Psoas muscle (tissue), 8 donors: ENCODE data around the gene ME3. TPM values are rescaled to one million over a fixed set of nuclear protein-coding genes. Genes with fewer than 3 reads are reported as not detected.
A peak's percentile ranks its signal among the peaks of the same experiment; 100 is the strongest.

Experiments used
- ATAC-seq, 4 donors: fragments of 200-7000 bp; cut with Tn5 transposase; one replicate each; pipeline ENCODE4 v1.9.1; 2020; ENCODE audit warnings: moderate library complexity in 3 of 4, mild to moderate bottlenecking in 2 of 4
- DNase-seq, 2 donors: peaks; one replicate each; pipeline ENCODE4 v3.0.0-alpha.2; 2020
- H3K27ac ChIP-seq: fragments of 200-600 bp; one replicate; pipeline ENCODE4 v1.8.0; 2022
- H3K27me3 ChIP-seq, 3 donors: fragments of 200-600 bp in 1 of 3; one replicate each; pipeline versions ENCODE4 v1.6.1 to v1.8.0; 2013 to 2022; ENCODE audit warnings: low read length in 2 of 3, mild to moderate bottlenecking in 2 of 3, moderate library complexity in 1 of 3; ENCODE audit not compliant: insufficient read depth in 3 of 3
- H3K36me3 ChIP-seq, 2 donors: fragments of 200-600 bp in 1 of 2; one replicate each; pipeline versions ENCODE4 v1.6.1 to v1.8.0; 2013 to 2022; ENCODE audit warnings: low read depth in 1 of 2, mild to moderate bottlenecking in 1 of 2, moderate library complexity in 1 of 2; ENCODE audit not compliant: insufficient read depth in 1 of 2
- H3K4me1 ChIP-seq: fragments of 200-600 bp; one replicate; pipeline ENCODE4 v1.8.0; 2022
- H3K4me3 ChIP-seq: fragments of 200-600 bp; one replicate; pipeline ENCODE4 v1.8.0; 2022; ENCODE audit warnings: mild to moderate bottlenecking
- H3K9me3 ChIP-seq: fragments of 200-600 bp; one replicate; pipeline ENCODE4 v1.8.0; 2022
- WGBS, 3 donors: extraction: QIAGEN DNeasy Blood & Tissue Kit; methylation state at CpG; one replicate each; pipeline versions ENCODE4 v1.1.6 to v1.1.7; 2013; 5-methylcytosine and 5-hydroxymethylcytosine counted together
- intact Hi-C, 2 donors: fragments of 100-400 bp; cut with DNase I; formaldehyde crosslinking; loops; one replicate each; pipeline versions ENCODE4 v1.11.0 to v1.14.2; 2022
- polyA plus RNA-seq, 3 donors: library from polyadenylated mRNA; stranded (reverse); fragments of 200-250 nt; gene quantifications; one replicate each; pipeline ENCODE4 v1.2.3, GENCODE V29; 2013
- total RNA-seq, 4 donors: library from RNA; stranded (reverse); fragmentation: NEBNext Ultra II Directional in 2 of 4; extraction: Animal tissue kit (Norgen Biotek cat#: 25700) in 2 of 4; gene quantifications; one replicate each; pipeline versions ENCODE4 v1.2.1 to v1.2.4, GENCODE V29; 2021 to 2023
- TF ChIP-seq, protein P1 (sequence below): fragments of 200-600 bp; IDR thresholded peaks from one replicate; pipeline ENCODE4 v1.8.0; 2022; ENCODE audit warnings: antibody characterized with exemption
- donor health status: healthy with polysubstance abuse.
- donor health status: DM: no; HTN: no; CAD: no; lungs with moderate emphysema.
- donor health status: Bipolar disorder and iron deficiency.
- donor health status: healthy.
- donor health status: DM: yes; HTN: yes; CAD: no.
- donor health status: DM: no; HTN: no; CAD: no.
- donor health status: DM: no; HTN: no; CAD: no.
- donor health status: DM: yes; HTN: yes; CAD: no.

The ME3 gene
- total and polyA plus RNA-seq, 7 donors, result 5.1 to 19.5 (median 11.2) TPM

DNA sequence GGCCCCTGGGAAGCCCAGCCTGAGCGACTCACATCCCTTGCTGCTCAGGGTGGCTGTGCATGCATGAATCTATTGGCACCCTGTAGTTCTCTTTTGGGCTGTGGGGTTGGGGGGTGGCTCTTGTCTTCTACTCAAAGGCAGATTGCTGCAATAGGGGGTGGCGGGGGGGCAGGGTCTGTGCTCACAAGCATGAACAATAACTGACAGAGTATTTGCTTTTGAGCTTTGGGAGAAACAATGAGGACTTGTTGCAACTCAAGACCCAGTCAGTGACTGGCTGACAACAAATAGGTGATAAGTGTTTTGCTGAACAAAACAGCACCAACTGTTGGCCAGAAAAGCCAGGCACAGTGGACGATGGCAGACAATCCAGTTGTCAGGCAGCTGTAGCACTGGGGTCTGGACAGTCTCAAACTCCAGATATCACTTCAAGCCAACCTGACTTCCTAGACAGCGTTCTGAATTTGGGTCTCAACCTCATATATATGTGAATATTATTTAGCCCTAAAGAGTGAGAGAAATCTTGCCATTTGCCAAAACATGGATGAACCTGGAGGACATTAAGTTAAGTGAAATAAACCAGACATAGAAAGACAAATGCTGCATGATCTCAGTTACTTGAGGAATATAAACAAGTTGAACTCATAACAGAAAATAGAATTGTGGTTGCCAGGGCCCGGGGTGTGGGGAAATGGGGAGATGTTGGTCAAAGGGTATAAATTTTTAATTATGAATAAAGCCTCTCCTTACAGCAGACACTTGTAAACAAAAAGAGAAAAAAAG is 61.7 kb downstream of the ME3 start:
- ATAC-seq (no peak), DNase-seq (no peak)
- TF ChIP-seq, protein P1, sequence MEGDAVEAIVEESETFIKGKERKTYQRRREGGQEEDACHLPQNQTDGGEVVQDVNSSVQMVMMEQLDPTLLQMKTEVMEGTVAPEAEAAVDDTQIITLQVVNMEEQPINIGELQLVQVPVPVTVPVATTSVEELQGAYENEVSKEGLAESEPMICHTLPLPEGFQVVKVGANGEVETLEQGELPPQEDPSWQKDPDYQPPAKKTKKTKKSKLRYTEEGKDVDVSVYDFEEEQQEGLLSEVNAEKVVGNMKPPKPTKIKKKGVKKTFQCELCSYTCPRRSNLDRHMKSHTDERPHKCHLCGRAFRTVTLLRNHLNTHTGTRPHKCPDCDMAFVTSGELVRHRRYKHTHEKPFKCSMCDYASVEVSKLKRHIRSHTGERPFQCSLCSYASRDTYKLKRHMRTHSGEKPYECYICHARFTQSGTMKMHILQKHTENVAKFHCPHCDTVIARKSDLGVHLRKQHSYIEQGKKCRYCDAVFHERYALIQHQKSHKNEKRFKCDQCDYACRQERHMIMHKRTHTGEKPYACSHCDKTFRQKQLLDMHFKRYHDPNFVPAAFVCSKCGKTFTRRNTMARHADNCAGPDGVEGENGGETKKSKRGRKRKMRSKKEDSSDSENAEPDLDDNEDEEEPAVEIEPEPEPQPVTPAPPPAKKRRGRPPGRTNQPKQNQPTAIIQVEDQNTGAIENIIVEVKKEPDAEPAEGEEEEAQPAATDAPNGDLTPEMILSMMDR, result no peak
- Histone ChIP-seq H3K4me3 (no peak overlapping the region), H3K9me3 (no peaks in the 10 kb centered on the region), H3K36me3 (no peaks in the 10 kb centered on the region), H3K27ac (no peak overlapping the region), H3K4me1 (peaks cover 13% of the 10 kb centered on the region), H3K27me3 (no peaks in the 10 kb centered on the region)
- intact Hi-C loops, result no loop called here
- WGBS, 3 donors, result 75 to 86% (median 78%) methylated on average over 5 of the region's 5 CpGs

DNA sequence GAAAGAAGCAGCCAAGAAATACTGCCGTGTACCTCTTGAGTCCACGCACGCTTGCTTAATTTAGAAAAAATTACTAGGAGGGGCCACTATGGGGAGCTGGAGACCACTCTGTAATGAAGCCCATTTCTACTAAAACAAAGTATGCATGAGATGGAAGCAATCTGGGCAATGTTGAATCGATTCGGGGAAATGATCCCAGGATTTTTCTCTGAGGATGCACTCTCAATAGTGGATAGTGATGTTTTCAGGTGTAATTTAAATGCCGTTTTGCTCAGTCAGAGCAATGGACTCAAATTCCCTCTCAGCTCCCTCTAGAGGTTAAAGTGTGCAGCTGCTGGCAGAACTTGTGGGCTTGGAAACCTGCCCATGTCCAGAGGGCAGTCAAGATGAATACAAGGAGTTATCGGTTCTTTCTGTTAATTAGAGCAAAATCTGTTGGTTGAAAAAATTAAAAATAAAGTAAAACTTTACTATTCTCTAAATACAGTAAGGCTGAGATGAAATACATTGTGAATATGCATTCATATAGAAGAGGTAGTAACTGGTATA is 64.1 kb downstream of the ME3 start:
- DNase-seq (peak; percentile 56 to 81), ATAC-seq (peak; percentile 80 to 96 (median 92))
- Histone ChIP-seq H3K4me3 (peak overlapping the region; percentile 37), H3K4me1 (peaks cover 13% of the 10 kb centered on the region), H3K36me3 (no peaks in the 10 kb centered on the region), H3K9me3 (no peaks in the 10 kb centered on the region), H3K27ac (peak overlapping the region; percentile 4), H3K27me3 (no peaks in the 10 kb centered on the region)
- TF ChIP-seq, protein P1, result peak; percentile 95
- WGBS, 3 donors, result 0 to 4% (median 3%) methylated on average over 7 of the region's 7 CpGs
- intact Hi-C loops, result loop anchor here (1.0 to 5.0 kb wide), 3 partner anchors 194 to 210 kb away; partner anchors contain the start of gene PRSS23 (in 1 of the 2)

DNA sequence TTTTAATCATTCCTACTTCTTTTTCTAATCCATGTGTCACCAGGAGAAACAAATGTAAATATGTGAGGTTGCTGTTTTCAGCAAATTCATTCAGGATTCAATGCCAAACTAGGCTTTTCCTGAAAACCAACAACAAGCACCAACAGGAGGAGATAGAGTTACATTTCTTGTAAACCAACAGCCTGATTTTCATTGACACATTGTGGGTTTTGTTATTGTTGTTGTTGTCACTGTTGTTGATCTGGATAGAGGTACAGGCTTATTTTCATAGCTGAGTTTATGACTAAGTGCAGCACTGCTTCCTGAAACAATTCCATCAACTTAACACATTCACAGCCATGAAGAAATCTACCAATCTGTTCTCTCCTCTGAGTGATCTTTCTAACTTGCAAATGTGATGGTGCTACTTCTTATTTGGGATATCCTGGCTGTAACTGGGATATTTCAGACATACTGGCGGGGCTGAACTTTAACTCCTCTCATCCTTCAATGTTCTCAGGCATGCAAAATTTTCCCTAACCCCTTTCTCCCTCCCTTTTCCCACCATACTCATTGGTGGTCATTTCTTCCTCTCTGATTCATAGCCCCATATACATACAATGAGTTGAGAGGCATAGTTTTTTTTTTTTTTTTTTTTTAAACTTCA is 65.5 kb downstream of the ME3 start:
- Histone ChIP-seq H3K4me1 (peaks cover 13% of the 10 kb centered on the region), H3K9me3 (no peaks in the 10 kb centered on the region), H3K36me3 (no peaks in the 10 kb centered on the region), H3K27ac (no peak overlapping the region), H3K4me3 (no peak overlapping the region), H3K27me3 (no peaks in the 10 kb centered on the region)
- 78 to 84% (median 84%) methylated on average over 1 of the region's 1 CpG for WGBS, 3 donors
- DNase-seq (no peak), ATAC-seq (no peak)
- TF ChIP-seq, protein P1, result no peak
- intact Hi-C loops, result loop anchor here (2.0 to 5.0 kb wide), 3 partner anchors 150 to 210 kb away; partner anchors contain the start of gene PRSS23 (in 1 of the 2)

DNA sequence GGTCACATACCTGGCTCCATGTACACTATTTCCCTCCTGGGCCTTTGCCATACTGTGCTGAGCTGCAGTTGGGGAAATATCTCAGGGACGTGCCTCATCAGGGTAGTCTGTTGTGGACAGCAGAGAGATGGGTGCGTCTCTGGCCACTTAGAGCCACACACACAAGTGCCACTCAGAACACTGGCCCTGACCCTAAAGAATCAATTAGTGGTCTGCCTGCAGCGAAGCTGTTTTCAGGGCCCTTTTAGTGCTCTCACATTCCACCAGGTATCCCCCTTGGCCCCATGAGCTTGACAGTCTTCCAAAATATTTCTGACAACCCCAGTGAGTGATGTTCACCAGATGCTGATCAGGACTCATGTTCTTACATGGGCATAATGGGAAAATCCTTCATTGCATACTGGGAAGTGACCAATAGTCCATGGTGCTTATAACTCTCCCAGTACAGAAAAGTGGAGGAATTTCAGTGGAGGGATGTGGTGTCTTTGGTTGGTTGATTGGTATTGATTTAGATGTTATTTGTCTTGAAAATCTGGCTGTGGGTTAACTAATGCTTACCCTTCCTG is 66.1 kb downstream of the ME3 start:
- Histone ChIP-seq H3K36me3 (no peaks in the 10 kb centered on the region), H3K9me3 (no peaks in the 10 kb centered on the region), H3K4me3 (no peak overlapping the region), H3K27me3 (no peaks in the 10 kb centered on the region), H3K4me1 (peaks cover 13% of the 10 kb centered on the region), H3K27ac (no peak overlapping the region)
- DNase-seq, result no peak
- intact Hi-C loops, result loop anchor here (2.0 to 5.0 kb wide), 3 partner anchors 150 to 211 kb away; partner anchors contain the start of gene PRSS23 (in 1 of the 2)
- ATAC-seq, result no peak
- WGBS, 3 donors, result 62 to 84% (median 67%) methylated on average over 3 of the region's 3 CpGs
- TF ChIP-seq, protein P1, result no peak
